NCI-H2081 (cell line): ENCODE data around the gene SUB1.
"Not testable (repeated sequence)": the region's sequence is repeated elsewhere in the genome, so short reads cannot be mapped to it uniquely, and the experiment has no call there.

Source experiments
- DNase-seq, 2 experiments: peaks; one replicate each; lab custom pipeline; 2025; lab: John Stamatoyannopoulos, UW

The SUB1 gene

GRCh38 chr5:32600054-32600622 lies 14.8 kb downstream of the SUB1 start:
- no peak for DNase-seq

DNA sequence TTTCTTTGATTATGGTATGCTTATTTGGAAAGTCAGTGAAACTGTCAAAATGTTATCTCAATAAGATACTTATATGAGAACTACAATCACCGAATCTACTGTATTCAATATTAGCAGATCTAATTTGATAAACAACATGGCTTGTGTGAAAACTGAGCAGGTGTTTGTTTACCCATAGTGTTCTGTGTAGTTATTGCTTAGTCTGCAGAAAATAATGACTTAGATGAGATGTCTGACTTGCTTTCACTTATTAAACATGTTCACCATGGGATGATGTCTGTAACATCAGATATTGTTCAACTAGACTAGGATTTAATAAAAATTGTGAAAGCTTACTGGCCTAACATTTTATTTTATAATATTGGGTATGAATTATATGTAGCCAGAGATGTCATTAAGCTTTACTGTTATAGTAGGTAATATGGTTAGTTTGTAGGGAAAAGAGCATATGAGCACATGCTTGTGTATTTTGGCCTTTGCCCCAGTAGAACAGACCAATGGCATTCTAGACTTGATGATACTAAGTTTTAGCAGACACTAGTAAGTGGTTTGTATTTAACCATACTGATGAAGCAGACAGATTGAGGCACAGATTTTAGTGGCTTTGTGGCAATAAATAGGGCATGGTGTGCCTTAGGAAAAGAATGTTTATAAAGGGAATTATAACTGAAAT lies 16.4 kb downstream of the SUB1 start:
- no peak for DNase-seq

DNA sequence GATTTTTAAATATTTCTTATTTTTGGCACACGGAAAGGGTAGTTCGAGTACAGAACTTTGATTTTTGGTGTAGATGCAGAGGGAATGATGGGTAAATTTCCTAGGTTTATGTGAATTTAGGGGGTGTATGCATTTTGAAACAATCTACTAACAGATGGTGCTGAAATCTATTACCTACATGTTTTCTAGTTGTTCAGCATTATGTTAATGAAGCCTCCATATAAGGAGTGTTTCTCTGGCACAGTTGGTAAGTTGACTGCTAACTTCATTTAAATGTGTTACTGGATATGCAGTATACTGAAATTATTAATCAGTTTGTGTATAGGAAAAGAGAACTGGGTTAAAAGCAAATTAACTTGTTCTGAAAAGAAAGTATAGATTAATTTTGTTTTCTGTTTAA lies 17.5 kb downstream of the SUB1 start:
- no peak for DNase-seq

GRCh38 chr5:32604800-32605765 lies 19.7 kb downstream of the SUB1 start:
- DNase-seq: no peak

GRCh38 chr5:32605766-32606152 lies 20.4 kb downstream of the SUB1 start:
- no peak for DNase-seq

DNA sequence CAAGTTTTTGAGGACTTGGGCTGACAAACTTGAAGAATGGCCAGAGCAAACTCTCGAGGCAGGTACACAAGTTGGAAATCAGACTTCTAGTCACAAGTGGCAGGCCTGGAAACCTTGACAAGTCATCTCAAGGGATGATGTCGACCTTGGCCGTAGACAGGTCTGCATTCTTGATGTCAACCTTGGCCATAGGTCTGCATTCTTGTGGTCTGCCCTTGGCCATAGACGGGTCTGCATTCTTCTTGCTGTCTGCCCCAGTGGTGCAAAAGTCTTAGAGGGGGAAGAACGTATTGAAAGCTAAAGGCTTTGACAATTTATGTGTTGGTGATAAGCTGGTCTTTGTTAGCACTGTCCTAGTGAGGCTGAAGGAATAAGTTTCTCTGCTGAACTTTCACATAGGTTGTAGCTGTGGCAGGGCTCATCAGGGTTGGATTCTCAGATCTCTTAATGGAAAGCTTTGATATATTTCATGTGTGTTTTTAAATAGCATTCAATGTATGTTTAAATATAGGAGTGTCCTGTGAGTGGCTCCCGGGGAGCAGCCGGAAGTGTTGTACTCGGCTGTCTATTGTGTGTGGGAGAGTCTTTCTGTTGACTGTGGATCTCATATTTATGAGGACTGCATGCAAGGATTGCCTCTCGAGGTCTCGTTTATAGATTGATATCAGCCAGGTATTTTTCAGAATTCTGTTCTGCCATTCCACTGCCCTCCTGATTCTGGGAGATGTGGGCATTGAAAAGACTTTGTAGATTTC lies 27.0 kb downstream of the SUB1 start:
- DNase-seq: peak; percentile 81 to 90

DNA sequence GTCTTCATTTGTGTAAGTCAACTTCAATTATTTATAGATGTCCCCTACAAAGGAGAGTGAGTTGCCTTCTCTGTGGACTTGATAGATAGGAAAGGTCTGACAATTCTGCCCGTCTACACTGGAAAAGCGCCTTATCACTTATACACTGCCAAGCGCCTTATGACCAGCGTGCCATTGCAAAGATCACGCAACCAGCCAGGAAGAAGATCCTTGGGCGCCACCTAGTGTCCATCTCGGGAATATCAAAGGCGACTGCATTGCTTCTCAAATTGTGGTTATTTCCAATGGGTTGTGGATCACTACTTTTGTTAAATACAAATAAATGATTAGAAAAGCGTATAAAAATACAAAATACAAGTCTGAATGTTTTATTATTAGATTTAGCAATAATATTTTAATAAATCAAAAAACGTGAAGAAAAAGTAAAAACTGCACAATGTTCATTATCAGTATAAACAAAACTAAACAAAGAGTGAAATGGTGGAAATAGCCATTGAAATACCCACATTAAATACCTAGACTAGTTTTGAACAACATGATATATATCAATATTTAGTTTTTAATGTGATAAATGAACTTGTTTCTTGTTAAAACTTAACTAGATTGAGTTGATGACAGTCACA lies 27.8 kb downstream of the SUB1 start:
- peak; percentile 90 to 93 for DNase-seq

DNA sequence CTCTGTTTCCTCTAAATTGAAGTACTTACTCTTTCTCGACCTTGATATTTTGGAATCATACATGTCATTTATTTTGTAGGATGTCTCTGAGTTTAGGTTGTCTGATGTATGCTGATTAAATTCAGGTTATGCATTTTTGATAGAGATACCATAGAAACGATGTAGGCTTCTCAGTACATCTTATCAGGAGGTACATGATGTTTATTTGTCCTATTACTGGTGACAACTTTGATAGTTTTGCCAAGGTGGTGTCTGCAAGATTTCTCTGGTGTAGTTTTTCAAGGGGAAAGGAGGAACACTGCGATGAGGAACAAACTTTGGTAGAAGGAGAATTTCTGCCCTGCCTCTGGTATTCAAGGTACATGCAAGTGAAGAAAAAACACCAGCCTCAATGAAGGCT lies 29.9 kb downstream of the SUB1 start:
- no peak for DNase-seq

GRCh38 chr5:32618962-32619361 lies 33.6 kb downstream of the SUB1 start:
- DNase-seq: no peak

- DNase-seq: no peak
Observed at GRCh38 chr5:32621256-32621655, 35.9 kb downstream of the SUB1 start.

DNA sequence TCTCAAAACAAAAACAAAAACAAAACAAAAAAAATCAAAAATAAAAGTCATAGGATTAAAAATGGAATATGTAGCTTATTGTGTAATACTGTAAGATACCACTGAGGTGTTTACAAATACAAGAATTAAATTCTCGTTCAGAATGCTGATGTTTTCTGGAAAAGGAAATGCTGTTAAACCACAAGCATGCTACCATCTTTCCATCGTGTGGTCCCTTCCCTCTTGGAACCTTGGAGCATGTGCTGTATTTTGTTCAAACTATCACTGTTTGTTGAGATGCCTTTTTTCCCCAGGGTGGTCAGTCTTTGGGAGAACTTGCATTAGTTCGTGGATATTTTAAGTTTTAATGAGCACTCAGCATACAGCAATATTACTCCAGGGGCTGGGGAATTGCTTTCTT lies 39.7 kb downstream of the SUB1 start:
- DNase-seq: no peak

- DNase-seq: no peak
Observed at GRCh38 chr5:32625547-32625946, 40.2 kb downstream of the SUB1 start.

DNA sequence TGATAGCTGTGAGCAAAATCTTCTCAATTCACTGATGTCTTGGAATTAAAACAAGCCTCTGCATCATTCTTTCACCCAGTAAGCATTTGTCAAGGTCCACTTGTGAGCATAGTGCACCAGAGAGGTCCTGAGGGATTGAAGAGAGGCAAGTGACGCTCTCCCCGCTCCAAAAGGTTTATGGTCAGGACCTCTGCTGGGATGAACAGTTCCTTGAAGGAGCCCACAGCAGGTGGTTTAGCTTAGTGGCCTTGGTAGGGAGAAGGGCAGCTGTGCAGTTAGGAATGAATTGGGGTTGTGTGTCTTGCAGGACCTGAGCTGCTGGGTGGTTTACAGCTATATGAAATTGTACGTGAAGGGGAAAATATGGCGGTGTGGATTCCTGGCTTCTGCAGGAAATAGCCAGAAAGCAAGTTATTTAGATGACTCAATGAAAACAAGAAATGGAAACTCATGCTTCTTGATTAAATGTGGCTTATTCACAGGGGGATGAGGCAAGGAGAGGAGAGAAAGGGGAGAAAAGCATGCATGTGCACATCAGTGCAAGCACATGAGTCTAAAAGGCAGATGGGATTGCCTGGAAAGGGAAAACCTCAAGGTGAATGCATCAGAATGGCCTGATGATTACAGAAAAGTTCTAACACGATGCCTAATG lies 42.0 kb downstream of the SUB1 start:
- DNase-seq: no peak

DNA sequence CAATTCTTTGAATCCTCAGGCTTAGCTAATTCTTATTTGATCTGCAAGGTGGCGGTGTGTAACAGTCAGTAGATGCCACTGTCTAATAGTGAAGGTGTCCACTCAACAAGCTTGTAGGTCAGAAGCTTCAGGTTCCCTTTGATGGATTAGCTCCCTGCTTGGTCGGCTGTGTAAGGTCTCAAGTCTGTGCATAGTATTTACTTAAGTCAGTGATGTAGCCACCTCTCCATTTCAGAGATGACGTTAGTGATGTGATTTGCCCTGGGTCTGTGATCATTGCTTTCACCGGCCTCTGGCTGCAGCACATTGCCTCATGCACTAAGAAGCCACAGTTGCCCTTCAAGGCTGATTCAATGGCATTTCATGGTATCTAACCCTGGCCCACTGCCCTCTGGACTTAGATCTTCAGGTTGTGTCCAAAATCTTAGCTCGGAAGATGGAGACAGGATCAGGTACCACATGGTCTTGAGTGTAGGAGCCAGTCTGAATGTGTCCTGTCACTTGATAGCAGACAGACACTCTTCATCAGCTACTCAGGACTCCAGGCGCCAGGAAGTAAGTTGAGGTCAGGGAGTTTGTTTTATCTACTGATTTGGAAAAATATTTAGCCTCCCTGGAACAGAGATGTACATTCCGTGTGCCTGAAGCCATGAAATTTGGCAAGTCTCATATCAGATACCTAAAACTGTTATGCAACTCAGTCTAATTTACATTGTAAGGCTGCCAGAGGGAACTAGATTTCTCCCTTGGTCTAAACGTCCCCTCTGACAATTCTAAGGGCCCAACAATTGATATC lies 42.9 kb downstream of the SUB1 start:
- DNase-seq: peak in 1 of 2 experiments; percentile 15

DNA sequence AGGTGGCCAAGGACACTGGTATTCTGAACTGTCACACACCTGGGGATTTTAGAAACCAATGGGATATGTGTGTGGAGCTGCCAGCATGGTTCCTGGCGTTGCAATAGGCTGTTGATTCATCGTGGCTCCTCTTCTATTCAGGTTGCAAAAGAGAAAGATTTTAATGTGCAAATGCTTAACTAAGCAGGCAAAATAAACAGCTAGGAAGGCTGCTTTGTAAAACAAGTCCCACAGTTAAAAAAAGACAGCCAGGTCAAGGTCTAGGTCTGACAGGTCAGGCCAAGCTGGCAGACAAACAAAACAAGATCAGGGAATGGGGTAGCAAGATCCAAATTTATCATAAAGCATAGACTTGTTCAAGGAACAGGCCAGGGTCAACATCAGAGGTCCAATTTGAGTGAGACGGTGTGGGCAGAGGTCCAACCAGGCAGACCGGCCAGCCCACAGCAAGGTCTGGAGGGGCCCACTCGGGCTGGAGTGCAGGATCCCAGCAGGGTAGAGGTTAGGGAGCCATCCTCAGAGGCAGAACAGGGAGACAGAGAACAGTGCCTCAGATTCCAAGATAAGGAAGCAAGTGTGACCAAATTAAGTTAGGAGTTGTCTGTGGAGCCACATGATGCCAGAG lies 45.6 kb downstream of the SUB1 start:
- no peak for DNase-seq

DNA sequence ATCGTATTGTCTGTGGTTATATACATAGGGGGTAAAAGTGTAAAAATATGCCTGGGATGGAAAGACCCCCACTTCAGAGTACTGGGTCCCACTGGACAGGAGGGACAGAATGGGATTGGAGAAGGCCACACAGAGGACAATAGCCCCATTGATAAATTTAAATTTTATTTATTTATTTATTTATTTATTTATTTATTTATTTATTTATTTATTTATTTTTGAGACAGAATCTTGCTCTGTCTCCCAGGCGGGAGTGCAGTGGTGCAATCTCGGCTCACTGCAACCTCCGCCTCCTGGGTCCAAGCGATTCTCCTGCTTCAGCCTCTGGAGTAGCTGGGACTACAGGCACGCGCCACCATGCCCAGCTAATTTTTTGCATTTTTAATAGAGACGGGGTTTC lies 47.7 kb downstream of the SUB1 start:
- not testable (repeated sequence) for DNase-seq

DNA sequence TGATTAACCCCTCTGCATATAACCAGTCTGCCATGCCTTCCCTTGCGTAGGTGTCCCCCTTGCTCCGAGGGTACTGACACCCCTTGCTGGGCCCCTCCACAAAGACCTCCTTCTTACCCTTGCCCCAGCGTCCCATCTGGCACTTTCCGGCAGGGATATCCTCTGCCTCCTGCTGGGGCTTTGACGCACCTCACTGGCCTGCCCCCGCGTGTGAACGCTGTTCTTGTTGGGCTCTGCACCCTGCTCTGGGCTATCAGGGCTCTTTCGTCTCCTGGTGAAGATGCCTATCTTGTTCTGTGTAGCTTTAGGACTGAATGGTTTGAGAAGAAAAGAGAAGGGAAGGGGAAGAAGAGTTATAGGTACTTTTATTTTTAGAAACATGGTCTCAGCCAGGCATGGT lies 53.0 kb downstream of the SUB1 start:
- no peak for DNase-seq

GRCh38 chr5:32639943-32640342 lies 54.6 kb downstream of the SUB1 start:
- DNase-seq: no peak

GRCh38 chr5:32642276-32643002 lies 57.1 kb downstream of the SUB1 start:
- no peak for DNase-seq
